ENCODE measurements around the gene WEE2.

DNA sequence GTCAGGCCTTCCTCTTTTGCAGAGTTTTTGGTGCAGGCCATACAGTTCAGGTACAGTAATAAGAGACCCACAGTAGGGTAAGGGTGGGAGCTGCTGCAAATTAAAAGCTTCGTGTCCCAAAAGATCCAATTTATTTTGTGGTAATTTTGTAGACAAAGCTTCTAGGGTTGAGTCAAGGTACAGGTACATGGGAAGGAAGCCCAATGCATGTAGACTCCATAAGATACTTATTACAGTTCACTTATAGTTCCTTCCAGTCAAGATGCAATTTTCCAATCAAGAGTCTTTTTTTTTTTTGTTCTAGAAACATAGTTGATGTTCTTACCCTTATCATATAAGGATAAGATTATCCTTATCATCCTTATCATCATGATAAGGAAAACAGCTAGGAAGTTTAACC lies 68.2 kb downstream of the WEE2 start, which contains the start of gene TAS2R4:
- TF ChIP-seq, protein P1, sequence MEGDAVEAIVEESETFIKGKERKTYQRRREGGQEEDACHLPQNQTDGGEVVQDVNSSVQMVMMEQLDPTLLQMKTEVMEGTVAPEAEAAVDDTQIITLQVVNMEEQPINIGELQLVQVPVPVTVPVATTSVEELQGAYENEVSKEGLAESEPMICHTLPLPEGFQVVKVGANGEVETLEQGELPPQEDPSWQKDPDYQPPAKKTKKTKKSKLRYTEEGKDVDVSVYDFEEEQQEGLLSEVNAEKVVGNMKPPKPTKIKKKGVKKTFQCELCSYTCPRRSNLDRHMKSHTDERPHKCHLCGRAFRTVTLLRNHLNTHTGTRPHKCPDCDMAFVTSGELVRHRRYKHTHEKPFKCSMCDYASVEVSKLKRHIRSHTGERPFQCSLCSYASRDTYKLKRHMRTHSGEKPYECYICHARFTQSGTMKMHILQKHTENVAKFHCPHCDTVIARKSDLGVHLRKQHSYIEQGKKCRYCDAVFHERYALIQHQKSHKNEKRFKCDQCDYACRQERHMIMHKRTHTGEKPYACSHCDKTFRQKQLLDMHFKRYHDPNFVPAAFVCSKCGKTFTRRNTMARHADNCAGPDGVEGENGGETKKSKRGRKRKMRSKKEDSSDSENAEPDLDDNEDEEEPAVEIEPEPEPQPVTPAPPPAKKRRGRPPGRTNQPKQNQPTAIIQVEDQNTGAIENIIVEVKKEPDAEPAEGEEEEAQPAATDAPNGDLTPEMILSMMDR (IDR thresholded peaks at IDR 0.05): no peak
- TF ChIP-seq POLR2A (IDR thresholded peaks at IDR 0.05): no peak

Measured in uterus (tissue), 2 donors.